ACHN (cell line): ENCODE results near the gene RFX6.
A peak's percentile ranks its signal among the peaks of the same experiment; 100 is the strongest.
"Not testable (repeated sequence)": the region's sequence is repeated elsewhere in the genome, so short reads cannot be mapped to it uniquely, and the experiment has no call there.

Experiments used
- DNase-seq: peaks from one replicate; pipeline ENCODE4 v3.0.0-alpha.2; 2015
- in situ Hi-C: cut with HindIII; loops from 2 replicates; pipeline ENCODE4 v1.10.0; 2017; ENCODE audit warnings: low sequenced_read_pairs, low pct_ligation_motif_present, low pct_unique_long_range_greater_than_20kb

The RFX6 gene, protein sequence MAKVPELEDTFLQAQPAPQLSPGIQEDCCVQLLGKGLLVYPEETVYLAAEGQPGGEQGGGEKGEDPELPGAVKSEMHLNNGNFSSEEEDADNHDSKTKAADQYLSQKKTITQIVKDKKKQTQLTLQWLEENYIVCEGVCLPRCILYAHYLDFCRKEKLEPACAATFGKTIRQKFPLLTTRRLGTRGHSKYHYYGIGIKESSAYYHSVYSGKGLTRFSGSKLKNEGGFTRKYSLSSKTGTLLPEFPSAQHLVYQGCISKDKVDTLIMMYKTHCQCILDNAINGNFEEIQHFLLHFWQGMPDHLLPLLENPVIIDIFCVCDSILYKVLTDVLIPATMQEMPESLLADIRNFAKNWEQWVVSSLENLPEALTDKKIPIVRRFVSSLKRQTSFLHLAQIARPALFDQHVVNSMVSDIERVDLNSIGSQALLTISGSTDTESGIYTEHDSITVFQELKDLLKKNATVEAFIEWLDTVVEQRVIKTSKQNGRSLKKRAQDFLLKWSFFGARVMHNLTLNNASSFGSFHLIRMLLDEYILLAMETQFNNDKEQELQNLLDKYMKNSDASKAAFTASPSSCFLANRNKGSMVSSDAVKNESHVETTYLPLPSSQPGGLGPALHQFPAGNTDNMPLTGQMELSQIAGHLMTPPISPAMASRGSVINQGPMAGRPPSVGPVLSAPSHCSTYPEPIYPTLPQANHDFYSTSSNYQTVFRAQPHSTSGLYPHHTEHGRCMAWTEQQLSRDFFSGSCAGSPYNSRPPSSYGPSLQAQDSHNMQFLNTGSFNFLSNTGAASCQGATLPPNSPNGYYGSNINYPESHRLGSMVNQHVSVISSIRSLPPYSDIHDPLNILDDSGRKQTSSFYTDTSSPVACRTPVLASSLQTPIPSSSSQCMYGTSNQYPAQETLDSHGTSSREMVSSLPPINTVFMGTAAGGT

DNA sequence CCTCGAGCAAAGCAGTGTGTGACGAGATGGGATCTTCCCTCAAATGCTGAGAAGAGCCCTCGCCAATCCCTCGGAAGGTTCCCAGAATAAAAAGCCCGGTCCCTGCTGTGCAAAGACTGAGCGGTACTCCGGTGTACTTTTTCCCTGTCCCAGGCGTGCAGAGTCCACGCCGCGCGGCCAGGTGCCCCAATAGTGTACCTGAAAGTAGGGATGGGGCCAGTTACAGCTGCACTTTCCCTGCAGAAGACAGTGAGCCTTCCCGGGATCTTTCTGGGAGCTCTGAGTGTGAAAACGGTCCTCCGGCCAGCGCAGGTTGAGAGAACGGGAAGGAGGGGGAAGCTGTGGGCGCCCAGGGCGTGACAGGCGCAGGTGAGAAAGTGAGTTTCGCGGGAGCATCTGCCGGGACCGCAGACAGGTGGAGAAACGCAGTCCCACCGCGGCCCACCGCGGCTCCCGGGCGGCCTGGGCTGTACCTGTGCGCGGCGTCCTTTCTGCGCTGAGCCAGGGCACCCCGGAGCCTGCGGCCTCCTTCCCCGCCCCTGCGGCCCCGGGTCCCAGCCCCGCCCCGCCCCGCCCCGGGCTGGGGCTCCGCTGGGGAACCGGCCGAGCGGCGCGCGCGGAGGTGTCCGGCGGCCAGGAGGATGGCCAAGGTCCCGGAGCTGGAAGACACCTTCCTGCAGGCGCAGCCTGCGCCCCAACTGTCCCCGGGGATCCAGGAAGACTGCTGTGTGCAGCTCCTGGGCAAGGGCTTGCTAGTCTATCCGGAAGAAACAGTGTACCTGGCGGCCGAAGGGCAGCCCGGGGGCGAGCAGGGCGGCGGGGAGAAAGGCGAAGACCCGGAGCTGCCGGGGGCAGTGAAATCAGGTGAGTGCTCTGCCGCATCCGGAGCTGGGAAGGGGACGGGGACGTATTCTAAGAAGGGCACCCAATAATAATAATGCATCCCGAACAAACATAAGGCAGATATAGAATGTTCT lies at the start of gene RFX6:
Gene RFX6 (plus strand): TSS at position 608 of the 977 bp plus-strand sequence. CDS start 34 bp downstream, at position 642.
- in situ Hi-C loops, result no loop called here
- no peak for DNase-seq

DNA sequence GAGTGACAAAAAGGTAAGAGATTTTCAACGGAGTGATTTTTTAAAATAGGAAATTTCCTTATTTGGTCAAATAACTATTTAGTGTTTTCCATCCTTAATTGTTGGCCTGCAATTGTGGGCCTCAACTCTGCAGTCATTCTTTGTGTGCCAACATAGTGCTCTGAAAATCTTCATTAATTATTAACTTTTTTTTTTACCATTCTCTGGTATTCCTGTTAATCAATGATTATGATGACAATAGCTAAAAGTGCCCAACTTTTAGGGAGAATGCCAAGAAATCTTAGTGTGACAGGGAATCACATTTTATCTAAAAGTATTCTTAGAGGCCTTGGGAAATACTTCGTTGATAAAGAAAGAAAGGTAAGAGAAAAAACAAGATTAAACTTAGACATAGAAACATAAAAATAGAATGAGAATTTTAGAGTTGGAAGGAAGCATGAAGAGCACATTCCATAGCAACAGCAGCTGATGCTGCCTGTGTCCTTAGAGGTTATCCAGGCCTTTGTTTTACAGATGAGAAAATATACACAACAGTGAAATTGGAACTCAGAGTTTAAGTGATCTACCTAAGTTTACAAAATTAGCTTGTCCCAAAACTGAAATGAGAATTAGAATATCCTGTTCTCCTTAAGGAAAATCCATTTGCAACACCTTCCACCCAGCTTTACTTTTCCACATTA lies 49.3 kb upstream of the RFX6 start:
- DNase-seq, result peak; percentile 34
- in situ Hi-C loops, result no loop called here

DNA sequence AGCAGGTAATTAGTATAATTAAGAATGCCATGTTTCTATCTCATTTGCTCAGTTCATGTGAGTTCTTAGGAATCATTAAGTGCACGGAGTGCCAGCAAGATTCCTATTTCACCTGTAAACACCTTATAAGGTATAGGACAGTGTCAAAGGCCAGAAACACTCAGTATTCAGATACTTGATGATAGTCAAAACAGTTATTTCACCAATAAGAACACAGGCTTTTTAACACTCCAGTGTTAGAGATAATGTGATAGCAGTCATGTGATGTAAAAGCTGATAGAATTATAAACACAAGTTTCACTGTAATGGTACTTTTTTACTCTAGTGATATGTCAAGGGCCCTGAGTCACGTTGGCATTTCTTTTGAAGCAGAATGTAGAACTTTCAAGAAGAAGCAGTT lies 48.1 kb upstream of the RFX6 start, which contains the start of gene GPRC6A:
Gene GPRC6A (minus strand): TSS at position 101 of the 400 bp plus-strand sequence. CDS start 70 bp downstream, at position 31.
- DNase-seq, result no peak
- in situ Hi-C loops, result no loop called here

DNA sequence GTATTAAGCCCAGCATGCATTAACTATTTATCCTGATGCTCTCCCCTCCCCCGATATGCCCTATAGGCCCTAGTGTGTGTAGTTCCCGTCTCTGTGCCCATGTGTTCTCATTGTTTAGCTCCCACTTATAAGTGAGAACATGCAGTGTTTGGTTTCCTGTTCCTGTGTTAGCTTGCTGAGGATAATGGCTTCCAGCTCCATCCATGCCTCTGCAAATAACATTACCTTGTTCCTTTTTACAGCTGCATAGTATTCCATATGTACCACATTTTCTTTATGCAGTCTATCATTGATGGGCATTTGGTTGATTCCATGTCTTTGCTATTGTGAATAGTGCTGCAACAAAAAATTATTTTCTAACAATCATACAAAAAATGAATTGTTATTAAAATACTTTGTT lies 42.5 kb upstream of the RFX6 start:
- DNase-seq, in situ Hi-C loops: not testable (repeated sequence)

DNA sequence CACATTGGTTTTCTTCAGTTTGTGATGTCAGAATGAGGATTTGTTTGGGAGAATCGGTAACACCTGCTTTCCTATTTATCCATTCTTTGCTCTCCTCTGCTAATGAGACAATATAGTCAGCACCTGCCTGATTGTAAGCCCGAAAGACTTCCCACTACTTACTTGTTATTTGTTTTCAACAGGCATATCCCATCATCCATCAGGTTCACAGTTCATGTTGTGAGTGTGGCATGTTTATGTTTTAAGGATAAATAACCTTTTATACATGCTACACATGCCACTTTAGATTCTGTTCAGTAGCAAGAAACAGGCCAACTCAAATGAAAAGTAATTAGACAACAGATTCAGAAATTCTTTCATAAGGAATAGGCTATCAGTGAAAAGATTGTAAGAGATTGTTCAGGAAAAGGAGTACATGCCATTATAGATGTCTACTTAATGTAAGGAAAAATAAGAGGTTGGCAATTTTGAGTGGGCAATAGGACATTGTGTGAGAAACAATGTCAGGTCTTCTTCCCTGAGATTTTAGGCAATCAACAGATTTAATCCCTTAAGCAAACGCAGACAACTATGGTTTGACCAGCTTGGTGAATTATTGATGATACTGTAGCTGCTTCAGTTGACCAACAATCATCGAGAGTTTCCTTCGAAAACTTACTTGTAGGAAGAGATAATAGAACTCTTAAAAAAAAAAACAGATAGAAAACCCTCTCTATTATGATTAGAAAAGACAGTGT lies 40.3 kb upstream of the RFX6 start:
- no peak for DNase-seq
- in situ Hi-C loops, result no loop called here

DNA sequence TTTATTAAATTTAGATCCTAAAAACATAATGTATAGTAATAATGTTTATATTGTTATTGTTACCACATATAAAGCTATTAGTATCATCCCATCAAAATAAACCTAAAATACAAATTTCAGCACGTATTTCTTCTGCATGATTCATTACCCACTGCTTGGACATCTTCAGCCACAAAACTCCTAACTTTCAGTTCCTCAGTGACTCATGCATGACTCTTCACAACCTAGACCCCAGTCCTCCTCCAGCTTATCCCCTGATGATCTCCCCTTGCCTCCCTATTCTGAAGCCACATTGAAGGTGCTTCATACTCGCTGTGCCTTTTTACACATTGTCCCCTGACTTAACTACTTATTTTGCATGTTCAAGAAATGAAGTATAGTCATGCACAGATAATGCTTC lies 37.0 kb upstream of the RFX6 start:
- in situ Hi-C loops, result no loop called here
- peak; percentile 50 for DNase-seq

DNA sequence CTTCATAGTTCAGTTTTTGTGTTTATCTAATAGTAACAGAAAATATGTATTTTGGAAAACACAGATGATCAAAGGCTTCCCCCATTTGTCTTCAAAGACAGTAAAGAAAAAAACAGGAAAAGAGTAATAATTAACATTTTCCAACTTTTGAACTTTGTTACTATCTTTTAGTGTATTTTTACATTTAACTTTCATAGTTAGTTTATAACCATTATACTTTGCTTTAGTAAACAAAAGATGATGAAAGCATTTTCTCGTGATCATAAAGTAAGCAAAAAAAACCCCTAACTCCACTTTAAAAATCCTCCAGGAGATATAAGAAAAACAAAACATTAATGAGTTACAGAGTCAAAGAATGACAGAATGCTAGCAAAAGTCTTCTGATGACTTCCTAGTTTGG lies 34.6 kb upstream of the RFX6 start:
- no peak for DNase-seq
- in situ Hi-C loops, result no loop called here

DNA sequence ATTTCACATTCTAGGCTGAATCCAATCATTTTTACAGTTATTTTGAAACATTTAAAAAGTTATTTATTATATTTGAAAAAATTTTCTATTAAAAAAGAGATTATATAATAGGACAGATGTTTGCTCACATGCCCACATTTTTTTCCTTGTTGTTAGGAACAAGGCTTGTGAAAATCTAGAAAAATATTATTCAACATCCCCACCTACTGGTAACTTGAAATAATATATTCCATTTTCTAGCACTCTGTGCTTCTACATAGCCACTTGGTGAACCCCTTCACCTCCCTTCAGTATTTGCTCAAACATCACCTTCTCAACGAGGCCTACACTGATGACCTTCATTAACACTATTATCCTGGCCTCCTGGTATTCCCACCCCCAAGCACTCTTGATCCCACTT lies 29.8 kb upstream of the RFX6 start:
- in situ Hi-C loops, result no loop called here
- peak; percentile 55 for DNase-seq

DNA sequence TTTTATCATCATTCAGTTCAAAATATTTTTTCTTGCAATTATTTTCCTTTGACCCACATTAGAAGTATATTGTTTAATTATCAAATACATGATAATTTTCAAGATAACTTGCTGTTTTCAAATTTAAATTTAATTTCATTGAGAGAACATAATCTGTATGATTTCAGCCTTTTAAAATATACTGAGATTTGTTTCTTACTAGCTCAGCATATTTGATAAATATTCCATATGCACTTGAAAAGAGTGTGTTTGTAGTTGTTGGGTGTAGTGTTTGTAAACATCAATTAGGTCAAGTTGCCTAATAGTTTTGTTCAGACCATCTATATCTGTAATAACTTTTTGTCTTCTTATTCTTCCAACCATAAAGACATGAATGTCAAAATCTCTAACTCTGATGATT lies 19.0 kb upstream of the RFX6 start:
- DNase-seq, result no peak
- in situ Hi-C loops, result no loop called here

DNA sequence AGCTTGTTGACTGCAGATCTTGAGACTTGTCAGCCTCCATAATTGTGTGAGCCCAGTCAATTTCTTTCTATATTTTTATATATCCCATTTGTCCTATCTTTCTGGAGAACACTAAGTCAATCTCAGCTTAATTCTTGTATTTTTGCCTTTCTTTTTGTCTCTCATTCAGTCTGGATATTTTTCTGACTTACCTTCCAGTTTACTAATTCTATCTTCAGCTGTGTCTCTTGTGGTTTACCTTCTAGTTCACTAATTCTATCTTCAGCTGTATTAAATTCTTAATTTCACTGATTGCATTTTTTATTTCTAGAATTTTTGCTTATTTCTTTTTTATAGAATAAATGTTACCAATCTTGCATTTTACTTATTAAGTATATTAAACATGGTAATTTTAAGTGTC lies 17.8 kb upstream of the RFX6 start:
- DNase-seq, result no peak
- in situ Hi-C loops, result no loop called here

DNA sequence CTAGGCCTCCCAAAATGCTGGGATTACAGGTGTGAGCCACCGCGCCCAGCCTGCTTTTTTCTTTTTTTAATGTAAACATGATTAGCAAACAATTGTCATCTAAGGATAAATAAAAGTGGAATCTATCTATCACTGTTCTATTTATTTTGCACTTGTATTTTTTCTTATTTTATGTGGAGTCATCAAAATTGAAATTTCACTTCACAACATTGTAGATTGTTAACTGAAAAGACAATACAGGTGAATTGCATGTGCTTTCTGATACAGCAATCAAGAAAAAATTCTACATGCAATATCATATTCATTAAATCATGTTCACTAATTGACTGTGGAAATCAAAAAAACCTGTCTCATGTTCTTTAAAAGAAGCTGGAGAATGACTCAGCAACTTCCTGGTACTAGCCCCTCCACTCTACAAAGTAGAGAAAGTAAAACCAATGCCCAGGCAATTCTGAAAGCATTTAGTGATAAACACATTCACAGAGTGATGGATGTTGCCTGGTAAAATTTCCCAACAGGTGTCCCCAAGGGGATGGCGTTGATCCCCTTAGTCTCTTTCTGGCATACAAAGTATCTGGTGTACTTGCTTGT lies 10.7 kb upstream of the RFX6 start:
- in situ Hi-C loops, result no loop called here
- peak; percentile 5 for DNase-seq

DNA sequence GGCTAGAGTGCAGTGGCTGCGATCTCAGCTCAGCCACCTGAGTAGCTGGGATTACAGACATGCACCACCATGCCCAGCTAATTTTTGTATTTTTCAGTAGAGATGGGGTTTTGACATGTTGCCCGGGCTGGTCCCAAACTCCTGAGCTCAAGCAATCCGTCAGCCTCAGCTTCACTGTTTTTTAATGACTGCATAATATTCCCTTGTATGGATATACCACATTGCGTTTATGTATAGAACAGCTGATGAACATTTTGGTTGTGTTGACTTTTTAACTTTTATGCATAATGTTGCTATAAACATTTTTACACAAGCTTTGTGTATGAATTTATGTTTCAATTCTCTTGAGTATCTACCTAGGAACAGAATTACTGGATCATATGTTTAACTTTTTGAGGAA lies 4.3 kb upstream of the RFX6 start:
- no peak for DNase-seq
- in situ Hi-C loops, result no loop called here

DNA sequence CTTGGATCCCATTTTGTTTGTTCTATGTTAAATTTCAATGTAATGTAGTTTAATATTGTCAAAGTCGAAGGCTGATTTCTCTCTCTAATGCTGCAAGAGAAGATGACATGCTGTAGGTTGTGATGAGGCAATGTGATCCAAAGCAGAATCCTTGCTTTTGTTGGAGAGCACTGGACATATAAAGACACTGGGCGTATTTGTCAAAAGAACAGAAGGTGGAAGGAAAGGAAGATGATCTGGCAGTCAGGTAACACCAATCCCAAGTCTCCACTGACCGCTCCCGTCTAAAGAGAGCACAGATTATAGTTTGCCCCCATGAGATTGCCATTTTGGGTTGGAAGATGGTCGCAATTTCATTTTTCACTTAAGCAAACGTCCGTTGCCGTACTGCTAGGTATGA lies 935 bp upstream of the RFX6 start:
- in situ Hi-C loops, result no loop called here
- no peak for DNase-seq

DNA sequence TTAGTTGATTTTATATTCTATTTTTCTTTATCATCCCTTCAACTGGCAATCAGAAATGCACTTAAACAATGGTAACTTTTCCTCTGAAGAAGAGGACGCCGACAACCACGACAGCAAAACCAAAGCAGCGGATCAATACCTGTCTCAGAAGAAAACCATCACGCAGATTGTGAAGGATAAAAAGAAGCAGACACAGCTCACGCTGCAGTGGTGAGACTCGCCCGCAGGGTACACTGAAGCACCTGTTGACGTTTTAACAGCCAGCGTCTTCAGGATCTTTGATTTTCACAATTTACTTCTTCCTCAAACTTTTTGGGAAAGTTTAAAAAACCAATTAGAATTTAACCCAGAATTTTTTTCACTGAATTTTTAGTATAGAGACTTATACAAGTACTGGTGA lies 701 bp downstream of the RFX6 start:
- DNase-seq, result no peak
- in situ Hi-C loops, result no loop called here

DNA sequence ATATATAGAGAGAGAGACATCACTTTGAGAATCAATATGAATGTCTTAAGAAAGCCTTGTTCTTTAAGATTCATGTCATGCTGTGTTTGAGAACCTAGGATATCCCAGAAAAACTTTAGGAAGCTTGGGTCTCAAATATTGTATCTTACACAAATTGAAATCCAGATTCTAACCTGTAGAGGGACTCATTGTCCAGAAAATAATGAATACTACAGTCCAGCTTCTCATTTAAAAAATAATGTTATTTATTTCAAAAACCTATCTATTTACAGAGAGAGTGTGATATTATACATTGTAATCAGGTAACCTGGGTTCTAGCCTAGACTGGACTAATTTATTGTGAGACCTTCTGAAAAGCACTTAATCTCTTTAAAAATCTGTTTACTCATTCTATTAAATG lies 4.2 kb downstream of the RFX6 start:
- DNase-seq, result peak; percentile 13
- in situ Hi-C loops, result no loop called here

DNA sequence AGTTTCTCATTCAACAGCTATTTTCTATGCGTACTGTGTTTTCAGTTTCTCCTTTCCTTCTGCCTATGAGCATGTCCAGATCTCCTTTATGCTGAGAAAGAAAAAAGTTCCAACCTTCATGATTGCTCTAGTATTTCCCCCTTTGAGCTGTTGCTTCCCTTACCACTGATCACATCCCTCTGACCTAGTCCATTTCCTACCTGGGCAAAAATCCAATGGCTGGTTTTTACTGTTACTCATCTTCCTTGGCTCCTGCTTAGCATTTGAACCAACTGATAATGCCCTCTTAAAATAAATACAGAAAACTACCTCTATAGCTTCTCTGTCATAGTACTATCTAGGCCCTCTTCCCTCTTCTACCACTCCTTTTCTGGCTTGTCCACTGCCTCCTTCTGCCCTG lies 6.0 kb downstream of the RFX6 start:
- no peak for DNase-seq
- in situ Hi-C loops, result no loop called here

DNA sequence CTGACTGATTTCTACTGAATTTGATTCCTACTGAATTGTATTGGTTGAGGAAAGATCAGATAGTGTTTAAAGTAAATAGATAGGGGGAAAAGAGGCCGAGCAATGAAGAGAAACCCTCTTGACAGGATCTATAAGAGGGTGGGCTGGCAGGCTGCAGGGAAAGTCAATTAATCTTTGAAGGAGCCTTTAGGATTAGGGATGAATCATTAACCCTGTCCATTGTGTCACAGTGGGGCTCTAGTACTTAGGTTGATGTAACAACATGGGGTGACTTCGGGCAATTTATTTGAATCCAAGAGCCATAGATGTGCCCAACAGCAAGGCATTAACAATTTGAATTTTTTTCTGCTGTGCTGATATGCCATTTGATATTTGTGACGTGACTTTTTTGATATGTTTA lies 7.5 kb downstream of the RFX6 start:
- in situ Hi-C loops, result no loop called here

More for the DNA sequence above, 7.5 kb downstream of the RFX6 start:
- DNase-seq, result no peak
